Inflammatory macrophage treated with lipopolysaccharide for 1 hour (primary cell): ENCODE data around the gene KRT20.
"Not testable (repeated sequence)": the region's sequence is repeated elsewhere in the genome, so short reads cannot be mapped to it uniquely, and the experiment has no call there.

ENCODE experiments used
- DNase-seq, 2 donors: peaks; one replicate each; pipeline ENCODE4 v3.0.0-alpha.2; 2020 to 2022

The KRT20 gene, protein sequence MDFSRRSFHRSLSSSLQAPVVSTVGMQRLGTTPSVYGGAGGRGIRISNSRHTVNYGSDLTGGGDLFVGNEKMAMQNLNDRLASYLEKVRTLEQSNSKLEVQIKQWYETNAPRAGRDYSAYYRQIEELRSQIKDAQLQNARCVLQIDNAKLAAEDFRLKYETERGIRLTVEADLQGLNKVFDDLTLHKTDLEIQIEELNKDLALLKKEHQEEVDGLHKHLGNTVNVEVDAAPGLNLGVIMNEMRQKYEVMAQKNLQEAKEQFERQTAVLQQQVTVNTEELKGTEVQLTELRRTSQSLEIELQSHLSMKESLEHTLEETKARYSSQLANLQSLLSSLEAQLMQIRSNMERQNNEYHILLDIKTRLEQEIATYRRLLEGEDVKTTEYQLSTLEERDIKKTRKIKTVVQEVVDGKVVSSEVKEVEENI

GRCh38 chr17:40884708-40885512, at the start of gene KRT20:
Gene KRT20, minus strand, starts transcription at chr17:40885242. Its CDS starts 57 bp downstream, at chr17:40885185.
- no peak for DNase-seq

- DNase-seq = no peak
Measured at GRCh38 chr17:40932608-40933007, 47.6 kb upstream of the KRT20 start.

DNA sequence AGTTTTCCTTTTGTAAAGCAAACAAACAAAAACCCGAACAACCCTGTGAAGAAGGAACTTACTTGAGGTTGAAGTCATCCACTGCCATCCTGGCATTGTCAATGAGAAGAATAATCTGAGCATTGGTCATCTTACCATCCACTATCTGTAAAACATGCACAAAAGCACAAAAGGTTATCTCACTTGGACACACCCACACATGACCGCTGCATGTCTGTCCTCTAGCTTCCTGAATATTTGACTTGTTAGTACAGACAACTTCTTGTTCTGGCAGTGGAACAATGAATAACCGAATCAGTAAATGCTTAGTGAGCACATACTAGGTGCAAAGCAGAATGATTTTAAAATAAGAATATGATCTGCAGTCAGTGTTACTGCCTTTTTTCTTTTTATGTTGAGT, 46.3 kb upstream of the KRT20 start:
- no peak for DNase-seq

DNA sequence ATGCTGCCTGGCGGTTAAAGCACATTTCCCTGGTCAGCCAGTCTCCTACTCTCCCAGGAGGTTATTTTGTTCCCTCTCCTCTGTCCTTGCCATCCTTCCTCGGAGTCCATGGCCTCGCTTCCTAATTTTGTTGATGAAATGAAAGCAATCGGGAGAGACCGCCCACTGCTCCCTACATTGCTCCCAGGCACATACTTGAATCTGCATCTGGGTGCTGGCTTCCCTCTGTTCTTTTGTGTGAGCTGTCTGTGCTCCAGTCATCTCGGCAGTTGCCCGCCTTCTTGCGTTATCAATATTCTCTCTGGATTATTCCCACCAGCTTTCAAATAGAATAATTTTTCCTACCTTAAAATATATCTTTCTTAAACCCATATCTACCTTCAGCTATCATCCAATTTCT, 41.3 kb upstream of the KRT20 start:
- no peak for DNase-seq

- peak; percentile 74 to 83 for DNase-seq
Measured at GRCh38 chr17:40922239-40922638, 37.2 kb upstream of the KRT20 start.

GRCh38 chr17:40921026-40921425, 36.0 kb upstream of the KRT20 start:
- no peak for DNase-seq

- DNase-seq = not testable (repeated sequence)
Measured at GRCh38 chr17:40917116-40917515, 32.1 kb upstream of the KRT20 start.

DNA sequence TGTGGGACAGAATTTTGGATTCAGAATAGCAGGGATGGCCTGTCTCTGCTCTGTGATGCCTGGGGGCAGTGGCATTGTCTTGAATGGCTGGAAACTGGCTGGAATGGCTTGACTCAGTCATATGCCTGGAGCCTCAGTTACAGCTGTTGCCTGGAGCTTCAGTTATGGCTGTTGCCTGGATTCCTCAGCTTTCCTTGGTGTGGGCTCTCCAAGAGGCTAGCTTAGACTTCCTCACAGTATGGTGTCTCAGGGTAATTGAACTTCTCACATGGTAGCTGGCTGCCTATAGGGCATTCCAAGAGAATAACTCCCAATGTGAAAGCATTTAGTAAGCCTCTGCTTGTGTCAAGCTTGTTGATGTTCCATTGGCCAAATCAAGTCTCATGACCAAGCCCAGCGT, 31.3 kb upstream of the KRT20 start:
- no peak for DNase-seq

DNA sequence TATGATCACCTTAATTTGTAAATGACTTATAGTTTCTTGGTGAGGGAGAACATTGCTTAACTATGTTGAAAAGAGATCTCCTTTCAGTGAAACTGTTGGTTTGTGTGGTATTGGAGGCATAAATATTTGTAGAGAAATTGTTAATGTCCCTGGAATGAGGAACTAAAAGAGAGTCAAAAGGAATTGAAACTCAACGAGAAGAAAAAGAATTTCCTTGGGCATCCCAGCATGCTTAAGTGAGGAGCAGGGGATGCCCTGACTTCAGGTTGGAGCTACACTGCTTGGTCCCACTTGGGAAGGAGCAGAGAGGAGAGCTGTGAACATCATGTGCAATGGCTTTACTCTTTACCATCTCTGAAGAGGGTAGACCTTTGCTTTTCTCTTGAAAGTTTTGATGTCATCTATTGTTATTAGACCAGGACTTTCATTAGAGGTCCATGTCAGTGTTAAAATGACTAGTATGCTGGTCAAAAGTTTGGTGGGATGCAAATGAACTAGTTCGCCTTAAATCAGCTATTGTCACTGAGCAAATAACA, 30.7 kb upstream of the KRT20 start:
- peak; percentile 79 to 80 for DNase-seq

DNA sequence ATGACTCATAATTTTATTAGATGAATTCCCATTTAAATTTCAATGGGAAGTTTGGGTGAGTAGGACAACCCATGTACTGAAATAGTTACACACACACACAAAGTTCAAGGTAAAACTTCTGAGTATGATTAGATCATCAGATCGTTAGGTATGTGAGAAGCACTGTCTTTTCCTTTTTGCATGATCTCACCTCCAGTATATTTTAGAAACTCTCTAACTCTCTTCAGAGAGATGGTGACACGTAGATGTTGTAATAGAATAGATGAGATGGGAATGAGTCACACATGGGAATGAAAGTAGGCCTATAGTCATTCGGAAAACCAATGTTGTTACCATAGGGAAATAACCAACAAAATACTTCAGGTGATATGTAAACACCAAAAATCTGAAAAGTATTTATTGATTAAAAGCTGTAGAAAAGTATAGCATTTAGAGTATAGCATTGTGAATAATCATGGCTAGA, 30.2 kb upstream of the KRT20 start:
- DNase-seq = peak; percentile 76 to 89

DNA sequence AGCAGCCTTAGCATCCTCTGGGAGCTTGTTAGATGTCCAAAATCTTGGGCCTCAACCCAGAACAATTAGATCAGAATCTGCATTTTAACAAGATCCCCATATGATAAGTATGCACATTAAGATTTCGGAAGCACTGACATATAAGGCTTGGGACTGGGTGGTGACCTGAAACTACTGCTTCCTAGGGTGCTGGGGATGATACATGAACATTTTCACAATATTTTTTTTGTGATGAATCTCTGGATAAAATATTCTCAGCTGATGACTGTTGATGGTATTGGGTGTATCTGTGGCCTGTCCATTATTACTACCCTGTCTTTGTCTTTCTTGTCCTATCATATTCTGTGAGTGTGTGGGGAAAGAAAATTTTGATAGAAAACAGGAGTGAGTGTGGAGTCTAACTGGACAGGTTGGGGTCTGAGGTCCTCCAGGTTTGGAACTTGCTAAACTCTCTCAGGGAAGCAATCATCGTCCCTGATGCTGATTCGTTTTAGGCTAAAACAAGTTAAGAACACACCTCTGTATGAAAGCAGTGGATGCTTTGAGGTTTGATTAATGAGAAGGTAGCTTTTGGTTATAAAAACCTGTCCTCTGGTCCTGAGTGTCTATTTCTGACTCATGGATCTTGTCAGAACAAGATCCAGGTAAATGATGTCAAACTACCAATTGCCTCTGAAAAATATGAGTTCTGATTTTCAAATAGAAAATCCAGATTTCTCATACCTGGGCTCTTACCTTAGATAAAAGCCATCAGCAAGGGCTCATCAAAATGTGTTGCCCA, 29.2 kb upstream of the KRT20 start:
- no peak for DNase-seq

- peak; percentile 54 to 63 for DNase-seq
Measured at GRCh38 chr17:40912486-40913210, 27.6 kb upstream of the KRT20 start.

- DNase-seq = no peak
Measured at GRCh38 chr17:40910441-40910841, 25.4 kb upstream of the KRT20 start.

- peak; percentile 54 to 72 for DNase-seq
Measured at GRCh38 chr17:40909755-40910154, 24.7 kb upstream of the KRT20 start.

DNA sequence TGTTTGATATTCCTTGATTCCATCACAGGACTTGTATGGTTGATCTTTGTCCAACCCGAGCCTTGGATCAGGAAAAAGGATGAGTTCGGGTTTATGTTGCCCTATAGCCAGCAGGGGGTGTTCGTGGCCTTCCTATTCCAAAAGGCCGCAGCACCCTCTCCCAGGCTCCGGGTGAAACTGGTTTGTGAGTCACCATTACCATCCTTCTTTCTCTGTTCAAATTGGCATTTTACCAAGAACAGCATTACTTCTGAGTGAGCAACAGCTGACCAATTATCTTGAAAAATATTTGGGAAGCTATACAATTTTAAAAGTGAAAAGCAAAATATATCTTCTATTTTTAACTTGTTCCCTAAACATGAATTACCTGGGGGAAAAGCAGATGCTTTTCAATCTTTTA, 24.3 kb upstream of the KRT20 start:
- peak; percentile 68 to 84 for DNase-seq

DNA sequence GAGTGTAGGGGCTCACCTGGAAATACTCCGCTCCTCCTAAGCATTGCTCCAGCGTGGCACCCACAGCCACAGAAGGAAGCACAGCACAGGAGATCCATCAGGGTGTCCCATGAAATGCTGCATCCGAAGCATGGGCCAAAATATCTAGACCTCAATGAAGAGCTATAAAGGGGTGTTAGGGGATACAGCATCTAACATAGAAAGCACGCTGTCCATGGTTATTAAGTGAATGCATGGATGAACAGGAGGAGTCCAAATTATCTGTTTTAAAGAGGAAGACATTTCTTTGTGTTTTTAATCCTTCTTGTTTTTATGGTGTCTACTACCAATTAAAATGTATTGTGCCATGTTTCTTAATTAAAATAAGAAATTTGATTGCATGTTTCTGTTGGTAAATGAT, 21.6 kb upstream of the KRT20 start:
- no peak for DNase-seq

GRCh38 chr17:40905370-40905769, 20.3 kb upstream of the KRT20 start:
- no peak for DNase-seq

DNA sequence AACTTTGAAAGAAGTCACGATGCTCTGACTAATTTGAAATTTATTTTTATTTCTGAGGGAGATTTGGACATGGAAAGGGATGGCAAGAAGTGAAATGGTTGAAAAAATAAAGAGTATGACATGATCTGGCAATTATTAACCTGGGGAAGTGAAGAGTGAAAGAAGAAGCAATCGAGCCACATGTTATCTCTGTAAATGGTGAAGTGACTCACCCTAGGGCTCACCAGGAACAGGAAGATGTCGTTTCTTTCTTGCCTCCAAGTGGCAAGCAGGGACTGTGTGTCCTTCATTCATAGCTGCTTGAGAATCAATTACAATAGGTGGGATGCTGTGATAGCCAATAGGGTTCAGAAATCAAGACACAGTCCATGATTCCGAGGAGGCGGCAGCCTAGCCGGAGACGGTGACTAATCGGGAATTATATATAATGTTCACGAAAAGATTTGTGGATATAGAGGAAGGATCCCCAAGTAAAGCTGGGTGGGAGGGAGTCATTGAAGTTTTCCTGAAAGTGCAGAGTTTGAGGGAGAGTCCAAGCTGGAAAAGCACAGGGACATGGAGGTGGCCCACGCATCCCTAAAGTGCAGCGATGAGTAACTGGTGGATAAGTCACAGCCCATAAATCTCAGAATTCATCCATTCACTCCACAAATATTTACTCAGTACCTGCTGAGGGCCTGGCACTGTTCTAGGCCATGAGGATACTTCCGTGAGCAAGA, 18.2 kb upstream of the KRT20 start:
- DNase-seq = peak; percentile 51 to 52

GRCh38 chr17:40902498-40902897, 17.5 kb upstream of the KRT20 start:
- DNase-seq = no peak

- no peak for DNase-seq
Measured at GRCh38 chr17:40901981-40902474, 17.0 kb upstream of the KRT20 start.

GRCh38 chr17:40900809-40901356, 15.8 kb upstream of the KRT20 start:
- DNase-seq = no peak
